ENCODE results near the gene DSC3. TPM values are rescaled to one million over a fixed set of nuclear protein-coding genes. Genes with fewer than 3 reads are reported as not detected.
"Not testable (repeated sequence)": the region's sequence is repeated elsewhere in the genome, so short reads cannot be mapped to it uniquely, and the experiment has no call there.

Gene DSC3
- total RNA-seq, 1 donor from 2014 or later = 86.9 TPM

DNA sequence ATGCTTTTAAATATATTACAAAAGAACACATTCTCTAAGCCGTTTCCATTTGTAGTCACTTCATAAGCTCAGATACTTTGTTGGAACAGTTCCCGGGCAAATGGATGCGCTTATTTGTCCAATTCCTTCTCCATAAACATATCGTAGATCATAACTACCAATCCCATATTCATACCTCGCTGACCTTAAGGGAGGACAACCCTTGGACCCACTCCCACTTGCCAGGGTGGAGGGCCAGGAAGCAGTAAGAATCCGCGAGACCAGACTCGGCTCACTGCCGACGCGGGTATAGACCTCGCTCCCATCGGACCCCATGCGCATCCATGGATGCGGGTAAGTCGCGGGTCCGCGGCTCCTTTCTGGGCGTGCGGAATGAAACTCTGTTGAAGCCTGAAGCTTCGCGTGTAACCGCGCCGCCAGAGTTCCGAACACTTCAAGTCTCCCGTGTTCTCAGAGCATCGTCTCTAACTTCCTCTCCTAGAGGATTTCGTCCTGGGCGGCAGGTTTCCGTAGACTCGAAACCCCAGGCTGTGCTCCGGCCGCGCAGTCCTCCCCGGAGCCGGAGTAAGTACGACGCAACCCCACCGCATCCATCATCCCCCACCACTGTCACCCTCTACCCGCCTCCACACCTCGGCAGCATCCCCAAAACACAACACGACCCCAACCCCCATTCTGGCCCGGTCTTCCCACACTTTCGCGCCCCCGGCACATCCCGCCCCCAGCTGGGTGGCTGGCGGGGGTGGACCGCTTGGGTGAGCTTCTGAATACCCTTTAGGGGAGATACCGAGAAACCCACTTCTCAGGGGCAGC lies 1.1 kb downstream of the DSC3 start:
- DNase-seq (ENCODE audit: low spot score) = peak; percentile 76

DNA sequence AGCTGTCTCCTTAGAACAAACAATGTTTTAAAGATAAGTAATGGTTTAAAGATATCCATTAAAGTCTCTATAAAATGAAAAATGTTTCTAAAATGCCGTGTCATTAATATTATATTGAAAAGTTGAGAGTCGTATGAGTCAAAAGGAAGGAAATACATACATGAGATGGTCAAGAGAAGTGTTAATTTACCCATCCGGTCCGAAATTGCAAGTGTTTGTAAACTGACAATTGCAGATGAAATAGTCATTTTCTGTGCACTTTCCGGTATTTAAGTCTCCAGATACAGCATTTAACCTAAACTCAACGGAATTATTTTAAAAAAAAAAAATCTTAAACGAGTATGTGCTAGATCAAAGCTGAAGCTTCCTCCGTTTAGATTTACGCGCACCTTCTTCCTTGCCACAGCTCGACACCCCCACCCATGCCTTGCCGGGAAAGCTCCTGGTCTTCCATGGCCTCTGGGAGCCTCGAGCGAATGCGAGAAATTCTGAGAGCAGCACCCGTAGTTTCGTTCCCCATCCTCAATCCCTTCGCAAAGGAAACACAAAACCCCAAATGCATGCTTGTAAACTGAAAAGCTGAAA lies 1.8 kb downstream of the DSC3 start:
- DNase-seq (ENCODE audit: low spot score) = no peak

DNA sequence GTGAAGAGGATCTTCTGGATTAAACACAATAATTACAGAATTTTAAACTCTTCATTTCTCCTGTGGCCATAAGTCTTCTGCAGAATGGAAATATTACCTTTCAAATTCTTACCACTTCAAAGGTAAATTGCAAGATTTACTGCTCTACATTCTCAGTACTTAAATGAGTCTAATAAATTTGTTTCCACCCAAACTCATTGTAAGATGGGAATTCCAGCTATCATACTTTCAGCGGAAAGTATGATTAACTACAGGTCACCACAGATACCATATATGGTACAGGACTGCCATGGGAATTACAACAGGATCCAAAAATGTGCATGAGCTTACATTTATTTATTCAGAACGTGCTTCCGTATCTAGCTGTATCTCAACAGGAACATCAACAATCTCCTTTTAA lies 3.1 kb downstream of the DSC3 start:
- DNase-seq (ENCODE audit: low spot score) = peak; percentile 80

DNA sequence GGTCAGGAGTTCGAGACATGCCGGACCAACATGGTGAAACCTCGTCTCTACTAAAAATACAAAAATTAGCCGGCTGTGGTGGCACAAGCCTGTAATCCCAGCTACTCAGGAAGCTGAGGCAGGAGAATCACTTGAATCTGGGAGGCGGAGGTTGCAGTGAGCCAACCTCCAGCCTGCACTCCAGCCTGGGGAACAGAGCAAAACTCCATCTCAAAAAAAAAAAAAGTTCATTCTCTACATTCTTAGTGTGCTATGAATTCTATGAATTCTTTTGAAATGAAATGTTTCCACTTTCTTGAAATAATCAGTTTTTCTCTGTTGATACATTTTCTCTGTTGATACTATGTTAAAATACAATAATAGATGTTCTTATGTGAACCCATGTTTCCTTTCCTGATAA lies 4.9 kb downstream of the DSC3 start:
- peak; percentile 62 for DNase-seq (ENCODE audit: low spot score)

DNA sequence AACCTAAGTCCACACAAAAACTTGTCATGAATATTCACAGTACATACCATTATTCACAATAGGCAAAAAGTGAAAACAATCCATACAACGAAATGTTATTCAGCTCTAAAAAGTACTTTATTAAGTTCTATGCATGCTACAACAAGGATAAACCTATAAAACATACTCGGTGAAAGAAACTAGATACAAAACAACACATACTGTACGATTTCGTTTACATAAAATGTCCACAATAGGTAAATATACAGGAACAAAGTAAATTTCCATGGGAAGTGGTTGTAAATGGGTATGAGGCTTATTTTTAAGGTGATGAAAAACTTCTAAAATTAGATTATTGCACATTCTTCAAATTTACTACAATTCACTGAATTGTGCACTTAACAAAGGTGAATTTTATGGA lies 8.0 kb downstream of the DSC3 start:
- no peak for DNase-seq (ENCODE audit: low spot score)

DNA sequence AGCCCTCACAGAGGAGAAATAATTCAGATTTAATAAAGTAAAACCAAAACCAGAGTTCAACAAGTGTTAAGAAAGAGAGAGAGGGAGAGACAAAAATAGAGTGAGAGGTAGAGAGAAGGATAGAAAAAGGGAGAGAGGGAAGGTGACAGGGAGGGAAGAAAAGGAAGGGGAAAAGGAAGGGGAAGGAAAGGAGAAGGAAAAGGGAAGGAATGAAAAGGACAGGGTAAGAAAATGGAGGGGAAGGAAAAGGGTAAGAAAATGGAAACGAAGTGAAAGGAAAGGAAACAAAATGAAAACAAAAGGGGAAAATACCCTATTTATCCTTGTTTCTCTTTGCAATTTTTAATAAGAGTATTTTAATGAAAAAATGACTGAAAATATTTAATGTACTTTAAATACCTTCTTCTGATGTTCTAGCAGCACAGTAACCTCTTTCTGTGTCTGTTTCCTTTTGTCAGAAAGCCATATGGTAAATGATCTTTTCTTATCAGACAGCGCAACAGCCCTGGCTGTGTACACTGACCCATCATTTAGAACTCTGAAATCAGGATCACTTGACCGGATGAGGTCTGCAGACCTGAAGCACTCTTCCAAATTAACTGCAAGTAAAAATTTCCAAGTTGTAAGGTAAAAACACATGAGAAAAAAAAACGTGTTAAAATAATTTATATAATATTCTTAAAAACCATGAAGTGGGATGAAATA lies 11.8 kb downstream of the DSC3 start:
- DNase-seq (ENCODE audit: low spot score) = peak; percentile 64

DNA sequence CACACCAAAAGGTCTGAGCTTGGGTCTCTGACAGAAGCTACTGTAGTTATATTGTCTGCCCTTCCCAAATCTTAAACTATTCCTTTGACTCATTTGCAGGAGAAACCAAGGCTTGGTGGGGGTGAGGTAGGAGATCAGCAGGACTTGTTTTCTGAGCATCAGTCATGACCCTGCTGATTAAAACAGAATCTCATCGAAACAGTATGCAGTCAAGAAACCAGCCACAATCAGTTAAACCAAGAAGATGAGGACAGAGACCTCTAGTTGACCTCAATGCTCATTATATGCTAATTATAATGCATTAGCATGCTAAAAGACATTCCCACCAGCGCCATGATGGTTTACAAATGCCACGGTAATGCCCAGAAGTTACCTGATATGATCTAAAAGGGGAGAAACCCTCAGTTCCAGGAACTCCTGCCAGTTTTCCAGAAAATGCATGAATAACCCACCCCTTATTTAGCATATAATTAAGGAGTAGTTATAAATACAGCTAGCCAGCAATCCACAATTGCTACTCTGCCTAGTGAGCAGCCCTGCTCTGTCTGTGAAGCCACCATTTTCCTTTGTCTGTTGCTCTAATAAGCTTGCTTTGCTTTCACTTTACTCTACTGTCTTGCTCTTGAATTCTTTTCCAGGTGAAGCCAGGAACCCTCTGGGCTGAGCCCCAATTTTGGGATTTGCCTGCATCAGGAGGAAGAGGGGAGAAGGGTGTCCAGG lies 26.7 kb downstream of the DSC3 start:
- DNase-seq (ENCODE audit: low spot score) = no peak

DNA sequence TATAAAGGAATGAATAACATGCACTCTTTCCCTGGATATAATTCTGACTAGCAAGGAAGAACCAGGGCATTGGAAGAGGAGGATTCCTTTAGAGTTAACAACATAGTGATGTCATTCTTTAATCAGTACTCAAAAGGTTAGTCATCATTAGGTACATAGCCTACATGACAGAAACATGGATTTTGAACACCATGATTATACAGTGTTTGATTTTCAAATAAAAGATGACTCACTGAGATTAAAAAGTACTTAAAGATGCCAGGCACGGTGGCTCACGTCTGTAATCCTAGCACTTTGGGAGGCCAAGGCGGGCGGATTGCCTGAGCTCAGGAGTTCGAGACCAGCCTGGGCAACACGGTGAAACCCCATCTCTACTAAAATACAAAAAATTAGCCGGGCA lies 31.1 kb downstream of the DSC3 start:
- not testable (repeated sequence) for DNase-seq (ENCODE audit: low spot score)

DNA sequence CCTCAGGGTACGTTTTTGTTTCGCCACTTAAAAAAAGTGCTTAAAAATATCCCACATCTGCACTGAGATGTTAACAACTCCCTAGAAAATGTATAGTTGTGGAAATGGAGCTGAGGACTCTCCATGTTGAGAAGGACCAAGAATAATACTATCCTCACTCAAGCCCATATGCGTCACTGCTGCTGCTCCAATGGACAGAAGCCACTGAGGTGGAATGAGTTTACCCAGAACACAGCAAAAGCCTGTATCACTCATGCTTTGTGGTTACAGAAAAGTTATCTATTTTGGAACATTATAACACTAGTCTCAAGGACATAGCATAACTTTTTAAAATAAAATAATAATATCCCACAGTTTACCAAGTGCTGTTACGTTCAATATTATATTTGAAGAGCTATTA lies 31.9 kb downstream of the DSC3 start:
- no peak for DNase-seq (ENCODE audit: low spot score)

DNA sequence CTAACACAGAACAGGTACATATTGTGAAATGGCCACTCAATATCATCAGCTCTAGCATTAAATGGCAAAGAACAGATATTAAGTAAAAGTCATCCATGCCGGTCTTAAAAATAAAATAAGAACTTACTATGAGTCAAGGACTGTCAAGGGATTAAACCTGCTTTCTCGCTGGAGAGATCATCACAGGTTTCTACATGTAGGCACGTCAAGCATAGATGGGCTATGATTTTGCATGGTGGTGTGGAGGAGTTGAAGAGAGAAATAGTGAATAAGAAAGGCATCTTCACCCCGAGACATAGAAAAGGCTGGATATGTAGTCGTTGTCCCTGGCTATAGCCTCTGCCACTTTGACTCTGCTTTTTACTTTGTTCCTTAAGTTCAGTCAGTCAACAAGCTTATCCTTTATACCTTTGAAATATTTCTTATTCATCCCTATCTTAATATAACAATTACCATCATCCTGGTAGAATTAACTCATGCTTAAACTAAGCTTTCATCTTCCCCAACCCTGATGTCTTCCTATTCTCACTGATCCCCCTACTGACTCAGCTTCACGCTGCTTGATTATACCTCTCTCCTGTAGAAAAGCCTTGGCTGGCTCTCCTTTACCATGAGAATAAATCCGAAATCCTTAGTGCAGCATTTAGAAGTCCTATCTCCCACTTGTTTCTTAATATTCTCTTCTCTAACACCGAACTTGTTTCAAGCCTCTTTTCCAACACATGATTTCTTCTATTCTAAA lies 42.5 kb downstream of the DSC3 start:
- no peak for DNase-seq (ENCODE audit: low spot score)

DNA sequence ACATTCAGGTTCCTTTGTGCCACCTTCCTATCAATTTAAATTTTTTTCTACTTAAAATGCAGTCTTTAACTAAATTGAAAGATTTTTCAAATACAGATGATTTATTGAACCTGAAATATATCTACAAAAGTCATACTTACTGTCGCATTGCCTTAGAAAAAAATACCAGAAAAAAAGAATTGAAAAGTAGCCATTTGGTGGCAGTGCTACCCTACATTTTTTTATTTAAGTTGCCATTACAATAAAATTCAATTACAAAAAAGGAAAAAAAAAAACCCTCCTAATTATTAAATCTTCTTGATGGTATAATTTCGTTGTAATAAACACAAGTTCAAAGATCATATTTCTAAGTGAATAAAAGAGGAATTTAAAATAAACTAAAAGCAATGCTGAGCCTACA lies 43.4 kb downstream of the DSC3 start:
- no peak for DNase-seq (ENCODE audit: low spot score)

DNA sequence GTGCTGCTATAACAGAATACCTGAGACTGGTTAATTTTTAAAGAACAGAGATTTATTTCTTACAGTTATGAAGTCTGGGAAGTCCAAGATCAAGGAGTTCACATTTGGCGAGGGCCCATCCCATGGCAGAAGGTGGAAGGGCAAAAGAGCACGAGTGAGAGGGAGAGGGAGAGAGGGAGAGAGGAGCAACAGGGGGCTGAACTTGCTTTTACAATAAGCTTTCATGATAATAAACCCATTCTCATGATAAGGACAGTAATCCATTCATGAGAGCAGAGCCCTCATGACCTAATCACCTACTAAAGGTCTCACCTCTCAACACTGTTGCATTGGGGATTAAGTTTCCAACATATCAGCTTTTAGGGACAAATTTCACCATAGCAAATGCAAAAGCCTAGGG lies 45.3 kb downstream of the DSC3 start:
- no peak for DNase-seq (ENCODE audit: low spot score)

DNA sequence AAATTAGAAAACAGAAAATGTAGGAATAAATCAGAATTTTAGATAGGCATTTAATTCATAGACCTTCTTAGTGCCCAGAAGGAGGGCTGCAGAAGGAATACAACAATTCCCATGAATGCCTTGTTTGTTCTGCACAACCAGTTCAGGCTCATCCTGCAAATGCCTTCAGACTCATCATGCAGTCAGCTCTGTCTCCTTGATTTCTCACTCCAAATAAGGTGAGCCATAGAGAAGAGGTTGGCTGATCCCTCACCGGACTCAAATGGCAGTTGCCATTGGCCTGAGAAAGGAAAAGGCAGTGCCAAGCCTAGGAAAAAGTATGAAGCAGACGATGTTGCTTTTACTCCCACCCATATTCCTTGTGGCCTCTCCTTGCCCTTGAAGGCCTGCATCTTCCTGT lies 50.3 kb downstream of the DSC3 start:
- no peak for DNase-seq (ENCODE audit: low spot score)

DNA sequence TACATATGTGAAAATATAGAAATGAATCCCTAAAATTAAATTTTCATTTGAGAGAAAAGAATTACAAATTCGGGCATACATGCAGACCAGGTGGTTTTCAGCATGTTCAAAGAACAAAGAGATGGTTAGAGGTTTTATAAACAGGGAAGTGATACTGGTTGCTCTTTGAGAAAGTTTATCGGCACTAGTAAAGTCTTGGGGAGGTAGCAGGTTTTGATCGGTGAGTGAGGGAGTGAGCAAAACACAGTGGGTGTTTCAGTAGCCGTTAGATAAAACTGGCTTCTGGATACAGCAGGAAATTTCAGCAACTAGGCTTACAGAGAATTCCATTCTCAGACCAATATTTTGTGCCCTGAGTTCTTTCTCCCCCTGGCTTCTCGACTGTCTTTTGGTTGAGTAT lies 51.1 kb downstream of the DSC3 start:
- DNase-seq (ENCODE audit: low spot score) = no peak

DNA sequence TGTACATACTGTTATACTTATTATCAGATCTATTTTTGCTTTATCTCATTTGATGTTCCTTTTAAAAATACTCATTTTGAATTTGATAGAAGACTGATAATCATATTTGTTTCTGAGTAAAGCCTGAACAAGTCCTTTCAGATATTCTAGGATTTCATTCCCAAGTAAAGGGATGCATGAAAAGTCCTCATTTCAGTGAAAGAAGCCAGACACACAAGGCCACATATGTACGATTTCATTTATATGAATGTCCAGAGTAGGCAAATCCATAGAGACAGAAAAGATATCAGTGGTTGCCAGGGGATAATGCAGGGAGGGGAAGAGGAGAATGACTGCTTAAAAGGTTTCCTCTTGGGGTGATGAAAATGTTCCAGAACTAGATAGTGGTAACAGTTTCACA lies 53.4 kb downstream of the DSC3 start:
- peak; percentile 94 for DNase-seq (ENCODE audit: low spot score)

DNA sequence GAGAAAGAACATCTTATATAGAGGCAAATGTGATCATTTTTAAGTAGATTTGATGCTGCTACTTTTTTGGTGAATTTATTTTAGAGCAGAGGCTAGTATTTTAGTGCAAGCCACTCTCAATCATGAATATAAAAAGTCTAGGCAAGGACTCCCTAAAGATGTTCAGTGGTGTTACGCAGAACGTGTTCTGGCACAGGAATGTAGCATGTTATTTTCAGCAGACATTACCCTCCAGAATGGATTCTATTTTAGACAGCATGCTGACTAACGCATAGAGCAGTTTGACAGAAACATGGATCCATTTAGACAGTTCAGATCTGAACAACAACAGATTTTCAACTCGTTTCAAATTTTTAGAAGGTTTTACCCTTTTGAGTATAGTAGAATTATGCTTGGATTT lies 54.1 kb downstream of the DSC3 start:
- DNase-seq (ENCODE audit: low spot score) = peak; percentile 47

DNA sequence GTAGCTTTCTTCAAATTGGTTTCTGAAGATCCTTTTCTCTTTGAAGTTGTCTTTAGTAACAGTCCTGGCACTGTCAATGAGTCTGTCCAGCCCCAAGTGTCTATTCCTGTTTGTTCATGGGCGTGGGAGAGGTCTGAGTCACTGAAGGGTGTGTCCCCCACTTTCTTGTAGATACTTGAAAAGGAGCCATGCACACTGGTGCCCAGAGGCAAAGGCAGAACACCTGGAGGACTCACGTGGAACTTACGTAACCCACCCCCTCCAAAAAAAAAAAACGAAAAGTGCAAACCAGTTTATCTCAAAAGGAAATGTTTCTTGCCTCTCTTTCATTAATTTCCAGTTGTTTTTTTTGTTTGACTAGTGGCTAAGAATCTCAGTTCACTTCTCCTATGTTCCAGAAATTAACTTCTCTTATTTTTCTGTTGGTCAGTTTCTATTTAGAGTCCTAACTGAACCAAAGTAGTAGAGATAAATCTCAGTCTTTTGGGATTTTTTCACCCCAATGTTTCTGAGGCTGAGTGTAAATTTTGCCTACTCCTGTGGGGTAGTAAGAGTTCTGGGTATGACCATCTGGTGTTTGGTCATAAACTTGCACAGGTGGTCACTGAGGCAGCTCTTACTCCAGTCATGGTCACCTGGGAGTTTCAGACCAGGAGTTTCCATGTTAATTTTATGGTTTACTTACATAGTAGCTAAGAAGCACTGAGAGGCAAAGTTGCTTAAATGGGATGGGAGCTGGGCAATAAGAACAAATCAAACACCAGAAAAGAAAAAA lies 54.9 kb downstream of the DSC3 start:
- DNase-seq (ENCODE audit: low spot score) = peak; percentile 93

DNA sequence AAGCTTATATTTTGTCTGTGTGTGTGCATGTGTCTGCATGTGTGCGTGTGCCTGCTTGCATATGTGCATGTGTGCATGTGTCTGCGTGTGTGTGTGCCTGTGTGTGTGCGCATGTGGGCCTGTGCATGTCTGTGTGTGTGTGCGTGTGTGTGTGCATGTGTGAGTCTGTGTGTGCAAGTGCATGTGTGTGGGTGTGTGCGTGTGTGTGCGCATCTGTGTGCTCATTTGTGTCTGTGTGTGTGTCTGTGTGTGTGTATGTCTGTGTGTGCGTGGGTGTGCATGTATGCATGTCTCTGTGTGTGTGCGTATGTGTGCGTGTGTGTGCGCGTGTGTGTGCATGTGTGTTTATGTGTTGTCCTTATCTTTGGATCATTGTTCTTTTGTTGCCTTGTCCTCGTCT lies 56.8 kb downstream of the DSC3 start:
- DNase-seq (ENCODE audit: low spot score) = no peak

DNA sequence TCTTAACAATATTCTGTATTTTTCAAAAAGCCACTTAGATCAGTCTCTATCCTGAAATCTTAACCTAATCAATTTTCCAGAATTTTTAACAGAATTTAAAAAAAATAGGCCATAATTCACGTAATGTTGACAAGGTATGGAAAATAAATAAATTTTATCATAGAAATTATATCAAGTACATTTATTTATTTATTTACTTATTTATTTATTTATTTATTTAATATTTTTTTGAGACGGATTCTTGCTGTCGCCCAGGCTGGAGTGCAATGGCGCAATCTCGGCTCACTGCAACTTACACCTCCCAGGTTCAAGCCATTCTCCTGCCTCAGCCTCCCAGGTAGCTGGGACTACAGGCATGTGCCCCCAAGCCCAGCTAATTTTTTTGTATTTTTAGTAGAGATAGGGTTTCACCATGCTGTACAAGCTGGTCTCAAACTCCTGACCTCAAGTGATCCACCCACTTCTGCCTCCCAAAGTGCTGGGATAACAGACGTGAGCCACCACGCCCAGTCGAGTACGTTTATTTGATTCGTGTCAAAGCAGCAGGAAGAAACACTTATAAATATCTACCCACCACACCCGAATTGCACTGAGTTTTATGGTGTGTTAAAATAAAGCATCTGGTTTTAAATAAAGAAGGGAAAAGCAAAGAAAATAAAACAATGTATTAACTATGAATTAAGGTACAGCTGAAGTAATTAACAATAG lies 60.1 kb downstream of the DSC3 start:
- no peak for DNase-seq (ENCODE audit: low spot score)

DNA sequence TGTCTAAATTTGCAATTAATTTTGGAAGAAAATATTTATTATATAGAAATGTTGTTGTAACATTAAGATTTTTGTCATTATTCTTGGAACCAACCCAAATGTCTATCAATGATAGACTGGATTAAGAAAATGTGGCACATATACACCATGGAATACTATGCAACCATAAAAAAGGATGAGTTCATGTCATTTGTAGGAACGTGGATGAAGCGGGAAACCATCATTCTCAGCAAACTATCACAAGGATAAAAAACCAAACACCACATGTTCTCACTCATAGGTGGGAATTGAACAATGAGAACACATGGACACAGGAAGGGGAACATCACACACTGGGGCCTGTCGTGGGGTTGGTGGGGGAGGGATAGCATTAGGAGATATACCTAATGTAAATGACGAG lies 64.5 kb downstream of the DSC3 start:
- not testable (repeated sequence) for DNase-seq (ENCODE audit: low spot score)

Data from umbilical cord (tissue), 2 donors.